ENCODE measurements around the gene PGBD5.

PGBD5 gene

GRCh38 chr1:230375147-230375546 is 51.0 kb downstream of the PGBD5 start:
- DNase-seq (ENCODE audit: low spot score) = no peak

GRCh38 chr1:230371923-230372703 is 54.0 kb downstream of the PGBD5 start:
- no peak for DNase-seq (ENCODE audit: low spot score)

GRCh38 chr1:230370109-230370508 is 56.0 kb downstream of the PGBD5 start:
- no peak for DNase-seq (ENCODE audit: low spot score)

- DNase-seq (ENCODE audit: low spot score) = no peak
These were observed 57.3 kb downstream of the PGBD5 start for GRCh38 chr1:230368871-230369270.

- DNase-seq (ENCODE audit: low spot score) = no peak
These were observed 57.8 kb downstream of the PGBD5 start for GRCh38 chr1:230368363-230368762.

GRCh38 chr1:230366504-230366915 is 59.6 kb downstream of the PGBD5 start:
- DNase-seq (ENCODE audit: low spot score) = no peak

- no peak for DNase-seq (ENCODE audit: low spot score)
These were observed 60.3 kb downstream of the PGBD5 start for GRCh38 chr1:230365723-230366307.

- no peak for DNase-seq (ENCODE audit: low spot score)
These were observed 63.2 kb downstream of the PGBD5 start for GRCh38 chr1:230362949-230363348.

GRCh38 chr1:230361941-230362340 is 64.2 kb downstream of the PGBD5 start:
- DNase-seq (ENCODE audit: low spot score) = no peak

- DNase-seq (ENCODE audit: low spot score) = no peak
These were observed 66.0 kb downstream of the PGBD5 start for GRCh38 chr1:230359992-230360668.

- DNase-seq (ENCODE audit: low spot score) = no peak
These were observed 69.0 kb downstream of the PGBD5 start for GRCh38 chr1:230356869-230357794.

- no peak for DNase-seq (ENCODE audit: low spot score)
These were observed 69.9 kb downstream of the PGBD5 start for GRCh38 chr1:230356190-230356589.

- DNase-seq (ENCODE audit: low spot score) = no peak
These were observed 70.5 kb downstream of the PGBD5 start for GRCh38 chr1:230355594-230355993.

GRCh38 chr1:230355128-230355527 is 71.0 kb downstream of the PGBD5 start:
- no peak for DNase-seq (ENCODE audit: low spot score)

- no peak for DNase-seq (ENCODE audit: low spot score)
These were observed 72.1 kb downstream of the PGBD5 start for GRCh38 chr1:230354005-230354404.

- no peak for DNase-seq (ENCODE audit: low spot score)
These were observed 73.6 kb downstream of the PGBD5 start for GRCh38 chr1:230352537-230352936.

GRCh38 chr1:230351983-230352382 is 74.1 kb downstream of the PGBD5 start:
- DNase-seq (ENCODE audit: low spot score) = no peak

- no peak for DNase-seq (ENCODE audit: low spot score)
These were observed 74.6 kb downstream of the PGBD5 start for GRCh38 chr1:230351514-230351913.

- no peak for DNase-seq (ENCODE audit: low spot score)
These were observed 75.8 kb downstream of the PGBD5 start for GRCh38 chr1:230350208-230350921.

- no peak for DNase-seq (ENCODE audit: low spot score)
These were observed 77.1 kb downstream of the PGBD5 start for GRCh38 chr1:230349020-230349393.

GRCh38 chr1:230348386-230349019 is 77.6 kb downstream of the PGBD5 start:
- no peak for DNase-seq (ENCODE audit: low spot score)
